HG03432 (cell line): ENCODE measurements around the gene BRCC3.
A peak's percentile ranks its signal among the peaks of the same experiment; 100 is the strongest.

Experiments
- ATAC-seq: cut with Tn5 transposase; IDR thresholded peaks from one replicate; pipeline ENCODE4 v1.9.1; 2021; ENCODE audit warnings: mild to moderate bottlenecking, moderate library complexity; ENCODE audit not compliant: unreplicated experiment

The BRCC3 gene

GRCh38 chrX:155056877-155057792 lies 14.2 kb upstream of the BRCC3 start:
- peak; percentile 67 for ATAC-seq

- ATAC-seq: no peak
Measured at GRCh38 chrX:155061760-155062159, 9.5 kb upstream of the BRCC3 start.

GRCh38 chrX:155065035-155065734 lies 6.1 kb upstream of the BRCC3 start:
- ATAC-seq: no peak

GRCh38 chrX:155068165-155068564 lies 3.1 kb upstream of the BRCC3 start:
- ATAC-seq: no peak

- no peak for ATAC-seq
Measured at GRCh38 chrX:155069414-155069813, 1.9 kb upstream of the BRCC3 start.

GRCh38 chrX:155070038-155070437 lies 1.3 kb upstream of the BRCC3 start:
- ATAC-seq: no peak

GRCh38 chrX:155070663-155070974 lies 689 bp upstream of the BRCC3 start:
- peak; percentile 26 for ATAC-seq

- no peak for ATAC-seq
Measured at GRCh38 chrX:155071694-155072280, 479 bp downstream of the BRCC3 start.

- ATAC-seq: no peak
Measured at GRCh38 chrX:155086202-155086840, 15.0 kb downstream of the BRCC3 start.

- no peak for ATAC-seq
Measured at GRCh38 chrX:155086961-155087735, 15.8 kb downstream of the BRCC3 start.

GRCh38 chrX:155094468-155095061 lies 23.3 kb downstream of the BRCC3 start:
- no peak for ATAC-seq

GRCh38 chrX:155105919-155106318 lies 34.6 kb downstream of the BRCC3 start:
- no peak for ATAC-seq

- no peak for ATAC-seq
Measured at GRCh38 chrX:155108427-155108826, 37.1 kb downstream of the BRCC3 start.

GRCh38 chrX:155112171-155112570 lies 40.9 kb downstream of the BRCC3 start:
- no peak for ATAC-seq

- ATAC-seq: no peak
Measured at GRCh38 chrX:155113097-155113496, 41.8 kb downstream of the BRCC3 start.

- ATAC-seq: no peak
Measured at GRCh38 chrX:155115174-155115819, 44.0 kb downstream of the BRCC3 start.

- ATAC-seq: no peak
Measured at GRCh38 chrX:155127465-155127864, 56.2 kb downstream of the BRCC3 start.

- ATAC-seq: no peak
Measured at GRCh38 chrX:155127940-155128339, 56.6 kb downstream of the BRCC3 start.

GRCh38 chrX:155132110-155132509 lies 60.8 kb downstream of the BRCC3 start:
- ATAC-seq: no peak

GRCh38 chrX:155134255-155134654 lies 62.9 kb downstream of the BRCC3 start:
- ATAC-seq: no peak
